ENCODE measurements around the gene GATB.

GATB gene, protein sequence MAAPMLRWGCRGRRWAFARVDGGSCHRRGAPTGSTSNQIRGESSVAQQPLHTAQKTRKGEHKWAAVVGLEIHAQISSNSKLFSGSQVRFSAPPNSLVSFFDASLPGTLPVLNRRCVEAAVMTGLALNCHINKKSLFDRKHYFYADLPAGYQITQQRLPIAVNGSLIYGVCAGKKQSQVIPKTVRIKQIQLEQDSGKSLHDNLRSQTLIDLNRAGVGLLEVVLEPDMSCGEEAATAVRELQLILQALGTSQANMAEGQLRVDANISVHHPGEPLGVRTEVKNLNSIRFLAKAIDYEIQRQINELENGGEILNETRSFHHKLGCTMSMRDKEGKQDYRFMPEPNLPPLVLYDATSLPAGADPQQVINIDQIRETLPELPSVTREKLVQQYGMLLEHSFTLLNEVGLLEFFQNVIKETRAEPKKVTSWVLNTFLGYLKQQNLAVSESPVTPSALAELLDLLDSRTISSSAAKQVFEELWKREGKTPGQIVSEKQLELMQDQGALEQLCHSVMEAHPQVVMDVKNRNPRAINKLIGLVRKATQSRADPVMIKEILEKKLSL

DNA sequence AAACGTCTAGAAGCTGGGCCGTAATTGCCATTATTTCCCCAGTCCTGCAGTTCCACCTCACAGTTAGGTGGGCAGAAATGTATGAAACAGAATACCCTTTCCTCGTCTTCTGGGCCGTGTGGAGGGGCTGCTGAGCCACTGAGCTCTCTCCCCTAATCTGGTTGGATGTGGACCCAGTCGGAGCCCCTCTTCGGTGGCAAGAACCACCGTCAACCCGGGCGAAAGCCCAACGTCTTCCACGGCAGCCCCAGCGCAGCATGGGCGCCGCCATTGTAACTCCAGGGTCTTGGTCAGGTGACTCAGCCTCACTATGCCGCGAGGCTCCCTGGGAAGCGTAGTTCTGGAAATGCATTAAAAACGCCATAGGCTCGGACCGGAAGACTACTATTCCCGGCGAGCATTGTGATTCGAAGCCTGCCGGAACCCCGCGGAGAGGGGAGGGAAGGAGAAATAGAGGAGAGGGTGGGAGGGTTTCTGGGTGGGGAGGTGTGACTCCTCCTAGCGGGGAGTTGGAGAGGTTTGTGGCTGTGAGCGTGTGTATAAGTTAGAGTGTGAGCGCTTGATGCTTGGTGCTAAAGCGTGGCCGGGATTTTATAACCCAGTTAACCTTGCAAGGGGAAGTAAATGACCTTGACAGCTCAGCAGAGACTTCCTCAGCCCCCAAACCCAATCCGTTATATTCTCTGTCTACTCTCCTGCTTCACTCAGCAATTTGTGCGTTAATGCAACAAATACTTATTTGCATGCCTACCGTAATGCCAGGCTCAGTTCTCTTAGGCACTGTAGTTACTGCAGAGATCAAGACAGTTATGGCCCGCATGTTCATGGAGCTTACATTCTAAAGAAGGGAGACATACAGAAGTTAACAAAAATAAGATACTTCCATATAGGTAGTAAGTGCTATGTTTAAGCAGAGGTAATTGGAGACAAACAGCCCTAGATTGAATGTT, at the start of gene GATB:
GATB (minus strand) TSS at position 296 of the 950 bp plus-strand sequence; CDS start at position 271, 25 bp downstream.
- DNase-seq (ENCODE audit: low read depth), result peak; percentile 98
- TF ChIP-seq, protein P1, sequence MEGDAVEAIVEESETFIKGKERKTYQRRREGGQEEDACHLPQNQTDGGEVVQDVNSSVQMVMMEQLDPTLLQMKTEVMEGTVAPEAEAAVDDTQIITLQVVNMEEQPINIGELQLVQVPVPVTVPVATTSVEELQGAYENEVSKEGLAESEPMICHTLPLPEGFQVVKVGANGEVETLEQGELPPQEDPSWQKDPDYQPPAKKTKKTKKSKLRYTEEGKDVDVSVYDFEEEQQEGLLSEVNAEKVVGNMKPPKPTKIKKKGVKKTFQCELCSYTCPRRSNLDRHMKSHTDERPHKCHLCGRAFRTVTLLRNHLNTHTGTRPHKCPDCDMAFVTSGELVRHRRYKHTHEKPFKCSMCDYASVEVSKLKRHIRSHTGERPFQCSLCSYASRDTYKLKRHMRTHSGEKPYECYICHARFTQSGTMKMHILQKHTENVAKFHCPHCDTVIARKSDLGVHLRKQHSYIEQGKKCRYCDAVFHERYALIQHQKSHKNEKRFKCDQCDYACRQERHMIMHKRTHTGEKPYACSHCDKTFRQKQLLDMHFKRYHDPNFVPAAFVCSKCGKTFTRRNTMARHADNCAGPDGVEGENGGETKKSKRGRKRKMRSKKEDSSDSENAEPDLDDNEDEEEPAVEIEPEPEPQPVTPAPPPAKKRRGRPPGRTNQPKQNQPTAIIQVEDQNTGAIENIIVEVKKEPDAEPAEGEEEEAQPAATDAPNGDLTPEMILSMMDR (conservative IDR thresholded peaks at IDR 0.05; ENCODE audit: low read depth, low read length), result peak; percentile 66
- peak within 1 kb of the TSS; percentile 85 for H3K4me3 ChIP-seq (ENCODE audit: low read depth, low read length)

DNA sequence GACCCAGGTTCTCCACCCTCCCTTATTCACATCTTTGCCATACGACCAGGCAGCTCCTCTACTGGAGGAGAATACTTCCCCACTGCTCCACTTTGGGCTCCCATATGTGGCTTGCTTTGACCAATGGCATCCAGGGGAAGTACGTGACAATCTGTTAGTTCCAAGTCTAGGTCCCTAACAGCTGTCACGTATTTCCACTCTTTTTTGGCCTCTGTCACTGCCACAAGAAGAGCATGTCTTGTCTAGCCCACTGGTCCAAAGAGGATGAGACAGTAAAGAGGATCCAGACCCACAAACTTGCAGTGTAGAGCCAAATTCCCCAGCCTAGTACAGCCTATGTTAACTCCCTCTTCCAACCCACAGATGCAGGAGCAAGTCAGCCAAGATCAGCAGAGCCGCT, 49.7 kb upstream of the GATB start:
- H3K4me3 ChIP-seq (ENCODE audit: low read depth, low read length), result no peak overlapping the region
- TF ChIP-seq, protein P1 (conservative IDR thresholded peaks at IDR 0.05; ENCODE audit: low read depth, low read length), result no peak
- DNase-seq (ENCODE audit: low read depth), result no peak

GRCh38 chr4:151809716-151810115, 48.9 kb upstream of the GATB start:
- H3K4me3 ChIP-seq (ENCODE audit: low read depth, low read length), result no peak overlapping the region
- TF ChIP-seq, protein P1 (conservative IDR thresholded peaks at IDR 0.05; ENCODE audit: low read depth, low read length), result no peak
- no peak for DNase-seq (ENCODE audit: low read depth)

DNA sequence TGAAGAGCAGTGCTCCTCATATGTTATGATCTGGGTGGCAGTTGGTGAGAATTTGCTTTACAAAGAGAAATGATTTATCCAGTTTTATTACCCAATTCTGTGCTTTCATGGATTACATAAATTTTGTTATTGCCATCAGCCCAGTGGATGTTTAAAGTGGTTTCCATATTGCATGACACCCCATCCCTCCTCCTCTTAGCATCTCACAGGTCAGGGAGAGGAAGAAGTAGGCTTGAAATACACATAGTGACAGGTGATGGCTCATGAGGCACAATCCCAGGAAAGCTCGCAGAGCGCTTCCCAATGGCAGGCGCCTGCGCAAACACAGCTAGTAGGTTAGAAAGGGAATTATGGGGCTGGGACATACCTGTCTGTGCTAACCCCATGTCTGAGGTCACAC, 47.7 kb upstream of the GATB start:
- H3K4me3 ChIP-seq (ENCODE audit: low read depth, low read length), result no peak overlapping the region
- TF ChIP-seq, protein P1 (conservative IDR thresholded peaks at IDR 0.05; ENCODE audit: low read depth, low read length), result no peak

DNA sequence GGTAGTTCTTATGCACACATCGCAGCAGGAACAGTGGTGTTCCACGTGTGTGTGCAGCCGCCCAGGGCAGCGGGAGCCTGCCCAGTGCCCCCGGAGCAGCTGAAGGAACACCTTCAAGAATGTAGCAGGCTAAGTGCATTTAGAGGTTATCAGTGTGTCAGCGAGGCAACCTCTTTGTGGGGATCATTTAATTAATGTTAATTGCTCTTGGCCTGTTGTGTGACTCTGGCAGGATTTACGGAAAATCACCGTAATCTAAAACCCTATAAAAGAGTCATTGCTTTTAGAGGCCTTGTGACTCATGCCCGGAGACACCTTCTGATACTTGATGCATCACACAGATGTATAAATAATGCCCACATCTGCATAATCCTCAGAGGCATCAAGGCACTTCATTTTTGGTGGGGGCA, 47.3 kb upstream of the GATB start:
- no peak overlapping the region for H3K4me3 ChIP-seq (ENCODE audit: low read depth, low read length)
- no peak for DNase-seq (ENCODE audit: low read depth)
- TF ChIP-seq, protein P1 (conservative IDR thresholded peaks at IDR 0.05; ENCODE audit: low read depth, low read length), result no peak

More for the DNA sequence above, 47.7 kb upstream of the GATB start:
- no peak for DNase-seq (ENCODE audit: low read depth)

- TF ChIP-seq, protein P1 (conservative IDR thresholded peaks at IDR 0.05; ENCODE audit: low read depth, low read length), result no peak
- DNase-seq (ENCODE audit: low read depth), result no peak
- H3K4me3 ChIP-seq (ENCODE audit: low read depth, low read length), result no peak overlapping the region
Observed at GRCh38 chr4:151807220-151807619, 46.4 kb upstream of the GATB start.

Measured in choroid plexus epithelial cell (primary cell).